Inflammatory macrophage treated with lipopolysaccharide for 1 hour (primary cell): ENCODE measurements around the gene OR2G6.
"Not testable (repeated sequence)": the region's sequence is repeated elsewhere in the genome, so short reads cannot be mapped to it uniquely, and the experiment has no call there.

Experiments used
- DNase-seq, 2 donors: peaks; one replicate each; pipeline ENCODE4 v3.0.0-alpha.2; 2020 to 2022

Gene OR2G6

GRCh38 chr1:248507773-248508172, at the start of gene OR2G6:
Gene OR2G6, plus strand, starts transcription at chr1:248508073. Its CDS starts 13,574 bp downstream, at chr1:248521647.
- not testable (repeated sequence) for DNase-seq

GRCh38 chr1:248459117-248459516, 48.8 kb upstream of the OR2G6 start:
- not testable (repeated sequence) for DNase-seq

- no peak for DNase-seq
Measured at GRCh38 chr1:248471154-248471553, 36.7 kb upstream of the OR2G6 start.

- DNase-seq = not testable (repeated sequence)
Measured at GRCh38 chr1:248472111-248472510, 35.8 kb upstream of the OR2G6 start.

- not testable (repeated sequence) for DNase-seq
Measured at GRCh38 chr1:248473051-248473450, 34.8 kb upstream of the OR2G6 start, which contains the start of gene OR2T3. Gene OR2T3, plus strand, starts transcription at chr1:248473351. Its CDS starts 0 bp downstream, at chr1:248473351.

GRCh38 chr1:248475660-248476059, 32.2 kb upstream of the OR2G6 start:
- DNase-seq = not testable (repeated sequence)

GRCh38 chr1:248481686-248482579, 25.9 kb upstream of the OR2G6 start:
- DNase-seq = not testable (repeated sequence)

GRCh38 chr1:248488289-248488688, 19.6 kb upstream of the OR2G6 start, which contains the start of gene OR2T5:
Gene OR2T5, plus strand, starts transcription at chr1:248488589. Its CDS starts 0 bp downstream, at chr1:248488589.
- not testable (repeated sequence) for DNase-seq

GRCh38 chr1:248496661-248497060, 11.2 kb upstream of the OR2G6 start:
- DNase-seq = not testable (repeated sequence)

- not testable (repeated sequence) for DNase-seq
Measured at GRCh38 chr1:248500305-248501035, 7.4 kb upstream of the OR2G6 start.

GRCh38 chr1:248510217-248510616, 2.3 kb downstream of the OR2G6 start:
- DNase-seq = not testable (repeated sequence)

- no peak for DNase-seq
Measured at GRCh38 chr1:248521856-248522255, 14.0 kb downstream of the OR2G6 start.

- not testable (repeated sequence) for DNase-seq
Measured at GRCh38 chr1:248537449-248537848, 29.6 kb downstream of the OR2G6 start.

- not testable (repeated sequence) for DNase-seq
Measured at GRCh38 chr1:248547383-248547782, 39.5 kb downstream of the OR2G6 start.

- DNase-seq = not testable (repeated sequence)
Measured at GRCh38 chr1:248551027-248551426, 43.2 kb downstream of the OR2G6 start.

- DNase-seq = not testable (repeated sequence)
Measured at GRCh38 chr1:248562672-248563071, 54.8 kb downstream of the OR2G6 start, which contains the start of gene OR2T29. Gene OR2T29, minus strand, starts transcription at chr1:248562772. Its CDS starts 3,281 bp downstream, at chr1:248559491.

GRCh38 chr1:248565530-248566373, 57.9 kb downstream of the OR2G6 start:
- not testable (repeated sequence) for DNase-seq

- peak; percentile 60 to 86 for DNase-seq
Measured at GRCh38 chr1:248569049-248569448, 61.2 kb downstream of the OR2G6 start.

- DNase-seq = peak; percentile 20 to 30
Measured at GRCh38 chr1:248570811-248571210, 62.9 kb downstream of the OR2G6 start.

- DNase-seq = not testable (repeated sequence)
Measured at GRCh38 chr1:248572049-248572448, 64.2 kb downstream of the OR2G6 start.

- DNase-seq = not testable (repeated sequence)
Measured at GRCh38 chr1:248573856-248574255, 66.0 kb downstream of the OR2G6 start.

GRCh38 chr1:248574657-248575056, 66.8 kb downstream of the OR2G6 start, which contains the start of gene OR2T34:
Gene OR2T34, minus strand, starts transcription at chr1:248574757. Its CDS starts 0 bp downstream, at chr1:248574757.
- DNase-seq = not testable (repeated sequence)
